Erythroblast (primary cell): ENCODE results near the gene CDKN1A.

Experiments
- GATA1 ChIP-seq: IDR thresholded peaks from 2 replicates; pipeline ENCODE4 v1.6.1; 2011; ENCODE audit warnings: low read depth, mild to moderate bottlenecking, control low read depth, low read length, moderate library complexity
- POLR2A ChIP-seq: IDR thresholded peaks from 2 replicates; pipeline ENCODE4 v1.6.1; 2011; ENCODE audit warnings: mild to moderate bottlenecking, low read length

GRCh38 chr6:36660771-36661471 is 17.6 kb upstream of the CDKN1A start:
- TF ChIP-seq POLR2A, result no peak
- no peak for TF ChIP-seq GATA1
